ENCODE measurements around the gene ZNF8.

DNA sequence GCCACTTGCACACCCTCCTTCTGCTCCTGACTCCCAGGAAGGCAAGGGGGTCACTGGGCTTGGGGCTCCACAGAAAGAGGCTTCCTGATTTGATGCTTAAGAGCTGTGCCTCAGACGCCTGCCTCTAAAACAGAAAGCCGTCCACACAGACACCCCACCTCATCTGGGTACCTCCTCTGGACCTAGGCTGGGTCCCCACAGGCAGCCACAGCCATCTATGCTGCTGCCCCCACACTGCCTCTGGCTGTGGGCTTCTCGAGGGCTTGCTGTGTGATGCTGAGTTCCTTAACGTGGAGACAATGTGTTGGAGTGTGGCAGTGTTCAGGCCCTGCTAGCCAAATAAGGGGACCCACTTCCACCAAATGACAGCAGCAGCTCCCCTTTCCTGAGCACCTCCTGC lies 39.5 kb downstream of the ZNF8 start:
- no peak for TF ChIP-seq EZH2 (IDR thresholded peaks at IDR 0.05; ENCODE audit: borderline replicate concordance, low read length)
- TF ChIP-seq CTCF (IDR thresholded peaks at IDR 0.05; ENCODE audit: low read length) = no peak

Data from OCI-LY1 (cell line).